Measurements from ENCODE around the gene FMN1. TPM values are rescaled to one million over a fixed set of nuclear protein-coding genes. Genes with fewer than 3 reads are reported as not detected.
"Not testable (repeated sequence)": the region's sequence is repeated elsewhere in the genome, so short reads cannot be mapped to it uniquely, and the experiment has no call there.

Gene FMN1
- polyA plus RNA-seq, 2 of the 4 experiments (the other 2 are of a cell fraction) = 0.53 to 2.2 TPM

GRCh38 chr15:33074212-33074611 lies 120.3 kb downstream of the FMN1 start:
- POLR2A ChIA-PET = no interaction called here
- ATAC-seq = no peak
- no peak for DNase-seq (ENCODE audit: low read depth in 1 of 2, low spot score in 1 of 2)
- H3K27ac ChIP-seq = no peak overlapping the region
- no peaks in the 10 kb centered on the region for H3K9me3 ChIP-seq
- no peak overlapping the region for H3K4me2 ChIP-seq
- TF ChIP-seq GATA3 (IDR thresholded peaks at IDR 0.05; ENCODE audit: borderline replicate concordance) (no peak), HEYL (CRISPR knock-in tag; IDR thresholded peaks at IDR 0.05) (no peak), NFE2L2 (conservative IDR thresholded peaks at IDR 0.05; ENCODE audit: low read length) (no peak), RFX5 (IDR thresholded peaks at IDR 0.05) (no peak), CBX2 (IDR thresholded peaks at IDR 0.05; ENCODE audit: borderline replicate concordance, low read depth) (no peak), ESRRA (IDR thresholded peaks at IDR 0.05; ENCODE audit: borderline replicate concordance, low read length) (no peak), HES2 (IDR thresholded peaks at IDR 0.05) (no peak), FOSL2 (IDR thresholded peaks at IDR 0.05) (no peak), FOSL2 (CRISPR knock-in tag; IDR thresholded peaks at IDR 0.05) (no peak), HOXA7 (CRISPR knock-in tag; IDR thresholded peaks at IDR 0.05) (no peak), POLR2AphosphoS2 (conservative IDR thresholded peaks at IDR 0.05; ENCODE audit: low read length) (no peak), CBX8 (IDR thresholded peaks at IDR 0.05) (no peak), ZSCAN20 (CRISPR knock-in tag; IDR thresholded peaks at IDR 0.05) (no peak)
- TF ChIP-seq, protein P1, sequence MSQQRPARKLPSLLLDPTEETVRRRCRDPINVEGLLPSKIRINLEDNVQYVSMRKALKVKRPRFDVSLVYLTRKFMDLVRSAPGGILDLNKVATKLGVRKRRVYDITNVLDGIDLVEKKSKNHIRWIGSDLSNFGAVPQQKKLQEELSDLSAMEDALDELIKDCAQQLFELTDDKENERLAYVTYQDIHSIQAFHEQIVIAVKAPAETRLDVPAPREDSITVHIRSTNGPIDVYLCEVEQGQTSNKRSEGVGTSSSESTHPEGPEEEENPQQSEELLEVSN (IDR thresholded peaks at IDR 0.05; ENCODE audit: borderline replicate concordance, low read depth) = no peak
- peaks cover 2% of the 10 kb centered on the region; the same call in 2 of the 3 replicates for H3K4me1 ChIP-seq
- H3K4me3 ChIP-seq = no peak overlapping the region
- CTCF ChIA-PET = interaction anchor here (1.0 to 3.5 kb wide), 2 partner anchors 12 to 58 kb away, joined by 5 to 21 read pairs; no protein-coding TSS in a partner anchor
- FAIRE-seq = peak; percentile 84
- 73% methylated on average over 3 of the region's 3 CpGs for WGBS (ENCODE audit: missing lambda C conversion rate)

- TF ChIP-seq FOXS1 (CRISPR knock-in tag; IDR thresholded peaks at IDR 0.05) (no peak), CHD2 (IDR thresholded peaks at IDR 0.05; ENCODE audit: low read length, partially characterized antibody) (no peak), ESRRA (IDR thresholded peaks at IDR 0.05; ENCODE audit: borderline replicate concordance, low read length) (no peak), FOSL2 (IDR thresholded peaks at IDR 0.05) (no peak), FOSL2 (CRISPR knock-in tag; IDR thresholded peaks at IDR 0.05) (no peak), KDM5A (IDR thresholded peaks at IDR 0.05) (no peak), FOSB (CRISPR knock-in tag; IDR thresholded peaks at IDR 0.05) (no peak), PBX3 (IDR thresholded peaks at IDR 0.05) (no peak), ZNF302 (CRISPR knock-in tag; IDR thresholded peaks at IDR 0.05) (no peak), RNF2 (IDR thresholded peaks at IDR 0.05; ENCODE audit: borderline replicate concordance, low read depth) (no peak), TP53 (CRISPR knock-in tag; IDR thresholded peaks at IDR 0.05) (no peak), NFE2L2 (conservative IDR thresholded peaks at IDR 0.05; ENCODE audit: low read length) (no peak), RARB (CRISPR knock-in tag; IDR thresholded peaks at IDR 0.05) (no peak)
- Histone ChIP-seq H3K9me3 (no peaks in the 10 kb centered on the region), H3K27ac (no peak overlapping the region), H3K4me1 (peaks cover 22% of the 10 kb centered on the region), H3K4me3 (no peak overlapping the region), H3K4me2 (no peak overlapping the region)
- ChIA-PET CTCF (interaction anchor here (1.7 to 4.9 kb wide), 2 partner anchors 15 to 61 kb away, joined by 8 to 20 read pairs; no protein-coding TSS in a partner anchor), POLR2A (no interaction called here)
- ATAC-seq (no peak), FAIRE-seq (peak; percentile 63), DNase-seq (ENCODE audit: low read depth in 1 of 2, low spot score in 1 of 2) (no peak)
- WGBS (ENCODE audit: missing lambda C conversion rate) = 30% methylated on average over 3 of the region's 3 CpGs
These were observed 123.1 kb downstream of the FMN1 start for GRCh38 chr15:33071451-33071850.

DNA sequence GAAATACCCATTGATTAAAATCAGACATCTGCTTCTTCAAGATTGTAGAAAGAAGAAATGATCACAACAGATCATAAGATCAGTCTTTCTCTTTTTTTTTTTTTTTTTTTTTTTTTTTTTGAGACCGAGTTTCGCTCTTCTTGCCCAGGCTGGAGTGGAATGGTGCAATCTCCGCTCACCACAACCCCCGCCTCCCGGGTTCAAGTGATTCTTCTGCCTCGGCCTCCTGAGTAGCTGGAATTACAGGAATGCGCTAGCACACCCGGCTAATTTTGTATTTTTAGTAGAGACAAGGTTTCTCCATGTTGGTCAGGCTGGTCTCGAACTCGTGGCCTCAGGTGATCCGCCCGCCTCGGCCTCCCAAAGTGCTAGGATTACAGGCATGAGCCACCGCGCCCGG lies 124.6 kb downstream of the FMN1 start:
- POLR2A ChIA-PET; H3K4me2 ChIP-seq; H3K9me3 ChIP-seq; H3K27ac ChIP-seq; H3K4me3 ChIP-seq; FAIRE-seq; DNase-seq (ENCODE audit: low read depth in 1 of 2, low spot score in 1 of 2); ATAC-seq: not testable (repeated sequence)
- H3K4me1 ChIP-seq = peaks cover 22% of the 10 kb centered on the region
- WGBS (ENCODE audit: missing lambda C conversion rate) = 92% methylated on average over 16 of the region's 16 CpGs
- CTCF ChIA-PET = interaction anchor here (0.6 to 4.9 kb wide), 2 partner anchors 45 to 63 kb away, joined by 3 to 20 read pairs; no protein-coding TSS in a partner anchor

Data from A549 (cell line).